GM21381 (cell line): Measurements from ENCODE around the gene ZNRF1.
"Not testable (repeated sequence)": the region's sequence is repeated elsewhere in the genome, so short reads cannot be mapped to it uniquely, and the experiment has no call there.

Experiments used
- ATAC-seq: cut with Tn5 transposase; IDR thresholded peaks from one replicate; pipeline ENCODE4 v1.9.1; 2021; ENCODE audit warnings: mild to moderate bottlenecking, moderate library complexity; ENCODE audit not compliant: unreplicated experiment

The ZNRF1 gene

GRCh38 chr16:75074920-75075687, 76.3 kb downstream of the ZNRF1 start:
- ATAC-seq = peak; percentile 98

- ATAC-seq = no peak
Observed at GRCh38 chr16:75075688-75076268, 77.0 kb downstream of the ZNRF1 start.

- no peak for ATAC-seq
Observed at GRCh38 chr16:75078886-75079285, 80.1 kb downstream of the ZNRF1 start.

GRCh38 chr16:75079346-75079926, 80.6 kb downstream of the ZNRF1 start:
- ATAC-seq = no peak

GRCh38 chr16:75080205-75081029, 81.6 kb downstream of the ZNRF1 start:
- no peak for ATAC-seq

- ATAC-seq = no peak
Observed at GRCh38 chr16:75081179-75081859, 82.5 kb downstream of the ZNRF1 start.

GRCh38 chr16:75083813-75084212, 85.0 kb downstream of the ZNRF1 start:
- ATAC-seq = no peak

- no peak for ATAC-seq
Observed at GRCh38 chr16:75085556-75085955, 86.7 kb downstream of the ZNRF1 start.

- no peak for ATAC-seq
Observed at GRCh38 chr16:75086281-75086680, 87.5 kb downstream of the ZNRF1 start.

- ATAC-seq = no peak
Observed at GRCh38 chr16:75086688-75087374, 88.0 kb downstream of the ZNRF1 start.

GRCh38 chr16:75087375-75087979, 88.7 kb downstream of the ZNRF1 start:
- no peak for ATAC-seq

GRCh38 chr16:75088216-75088615, 89.4 kb downstream of the ZNRF1 start:
- no peak for ATAC-seq

- ATAC-seq = no peak
Observed at GRCh38 chr16:75088934-75089333, 90.1 kb downstream of the ZNRF1 start.

GRCh38 chr16:75089486-75090202, 90.8 kb downstream of the ZNRF1 start:
- ATAC-seq = no peak

GRCh38 chr16:75090899-75091298, 92.1 kb downstream of the ZNRF1 start:
- ATAC-seq = not testable (repeated sequence)

GRCh38 chr16:75091619-75092018, 92.8 kb downstream of the ZNRF1 start:
- not testable (repeated sequence) for ATAC-seq

GRCh38 chr16:75092777-75093176, 94.0 kb downstream of the ZNRF1 start:
- no peak for ATAC-seq

- ATAC-seq = no peak
Observed at GRCh38 chr16:75093598-75094540, 95.0 kb downstream of the ZNRF1 start.
